Dermis microvascular lymphatic vessel endothelial cell (primary cell): ENCODE results near the gene MYO1D. TPM values are rescaled to one million over a fixed set of nuclear protein-coding genes. Genes with fewer than 3 reads are reported as not detected.

Experiments used
- DNase-seq, 2 donors: peaks; one replicate each; pipeline versions ENCODE4 v3.0.0 to v3.0.0-alpha.2; 2010; ENCODE audit warnings: low read depth in 2 of 2
- total RNA-seq: library from RNA; depleted of rRNA; stranded (reverse); fragments of >200 nt; gene quantifications from 2 replicates; pipeline ENCODE4 v1.2.1, GENCODE V29; 2014

The MYO1D gene
- total RNA-seq, 1 donor from 2014 or later = 56.5 TPM

GRCh38 chr17:32514606-32515005 is 362.3 kb downstream of the MYO1D start:
- DNase-seq = no peak

- DNase-seq = no peak
Measured at GRCh38 chr17:32513579-32513978, 363.3 kb downstream of the MYO1D start.

GRCh38 chr17:32512328-32512727 is 364.6 kb downstream of the MYO1D start:
- DNase-seq = no peak

- DNase-seq = no peak
Measured at GRCh38 chr17:32510466-32510865, 366.5 kb downstream of the MYO1D start.

- no peak for DNase-seq
Measured at GRCh38 chr17:32508926-32509325, 368.0 kb downstream of the MYO1D start.

GRCh38 chr17:32504166-32504990 is 372.5 kb downstream of the MYO1D start:
- no peak for DNase-seq

GRCh38 chr17:32503251-32504165 is 373.4 kb downstream of the MYO1D start:
- DNase-seq = peak in 1 of 2 donors; percentile 39

- no peak for DNase-seq
Measured at GRCh38 chr17:32502710-32503109, 374.2 kb downstream of the MYO1D start.

GRCh38 chr17:32502013-32502412 is 374.9 kb downstream of the MYO1D start:
- no peak for DNase-seq

- no peak for DNase-seq
Measured at GRCh38 chr17:32498391-32498790, 378.5 kb downstream of the MYO1D start.

GRCh38 chr17:32497431-32498205 is 379.3 kb downstream of the MYO1D start:
- peak in 1 of 2 donors; percentile 24 for DNase-seq

- no peak for DNase-seq
Measured at GRCh38 chr17:32496395-32497073, 380.4 kb downstream of the MYO1D start.

GRCh38 chr17:32495359-32496231 is 381.3 kb downstream of the MYO1D start:
- DNase-seq = peak in 1 of 2 donors; percentile 53

- no peak for DNase-seq
Measured at GRCh38 chr17:32494621-32495358, 382.1 kb downstream of the MYO1D start.

- DNase-seq = no peak
Measured at GRCh38 chr17:32493976-32494513, 382.9 kb downstream of the MYO1D start.

- DNase-seq = no peak
Measured at GRCh38 chr17:32493571-32493970, 383.4 kb downstream of the MYO1D start.

GRCh38 chr17:32492648-32493289 is 384.2 kb downstream of the MYO1D start:
- DNase-seq = no peak

GRCh38 chr17:32492264-32492589 is 384.7 kb downstream of the MYO1D start:
- no peak for DNase-seq
